Measurements from ENCODE around the gene FAM13A.

Gene FAM13A

GRCh38 chr4:88745175-88745574 is 311.8 kb downstream of the FAM13A start:
- Histone ChIP-seq H3K9me3 (ENCODE audit: control insufficient read depth, insufficient read depth, low read depth, low read length) (no peaks in the 10 kb centered on the region), H3K4me1 (ENCODE audit: control insufficient read depth, insufficient read depth, low read length) (no peaks in the 10 kb centered on the region), H3K36me3 (ENCODE audit: control insufficient read depth in 2 of 2, insufficient read depth in 1 of 2, low read length in 2 of 2) (peaks cover 0 to 48% of the 10 kb centered on the region in 2 experiments; a peak in 1 of 3 replicates), H3K27ac (ENCODE audit: extremely low read depth, low read depth, low read length) (no peak overlapping the region), H3K4me3 (ENCODE audit: low read depth, low read length) (no peak overlapping the region)
- ChIA-PET POLR2A (no interaction called here), CTCF (interaction anchor here (0.6 to 0.8 kb wide), 5 partner anchors 8 to 949 kb away, joined by 3 to 5 read pairs (median 3); no protein-coding TSS in a partner anchor)
- TF ChIP-seq OSR2 (tag by site-specific recombination; IDR thresholded peaks at IDR 0.05) (no peak), ZNF571 (tag by site-specific recombination; IDR thresholded peaks at IDR 0.05) (no peak), GLIS1 (tag by site-specific recombination; IDR thresholded peaks at IDR 0.05) (no peak), ZNF623 (tag by site-specific recombination; IDR thresholded peaks at IDR 0.05) (no peak), SCRT1 (tag by site-specific recombination; IDR thresholded peaks at IDR 0.05; ENCODE audit: borderline replicate concordance) (no peak), KLF1 (tag by site-specific recombination; IDR thresholded peaks at IDR 0.05) (no peak), ZNF596 (tag by site-specific recombination; IDR thresholded peaks at IDR 0.05) (no peak), ZSCAN5A (tag by site-specific recombination; IDR thresholded peaks at IDR 0.05) (no peak), KLF17 (tag by site-specific recombination; IDR thresholded peaks at IDR 0.05) (no peak)

GRCh38 chr4:88744609-88745008 is 312.4 kb downstream of the FAM13A start:
- POLR2A ChIA-PET: no interaction called here
- H3K36me3 ChIP-seq (ENCODE audit: control insufficient read depth in 2 of 2, insufficient read depth in 1 of 2, low read length in 2 of 2): peaks cover 0 to 45% of the 10 kb centered on the region in 2 experiments; a peak in 1 of 3 replicates
- H3K27ac ChIP-seq (ENCODE audit: extremely low read depth, low read depth, low read length): no peak overlapping the region
- H3K9me3 ChIP-seq (ENCODE audit: control insufficient read depth, insufficient read depth, low read depth, low read length): no peaks in the 10 kb centered on the region
- no peak for TF ChIP-seq WT1 (tag by site-specific recombination; IDR thresholded peaks at IDR 0.05)
- TF ChIP-seq ZNF626 (tag by site-specific recombination; IDR thresholded peaks at IDR 0.05): no peak
- TF ChIP-seq, protein P1, sequence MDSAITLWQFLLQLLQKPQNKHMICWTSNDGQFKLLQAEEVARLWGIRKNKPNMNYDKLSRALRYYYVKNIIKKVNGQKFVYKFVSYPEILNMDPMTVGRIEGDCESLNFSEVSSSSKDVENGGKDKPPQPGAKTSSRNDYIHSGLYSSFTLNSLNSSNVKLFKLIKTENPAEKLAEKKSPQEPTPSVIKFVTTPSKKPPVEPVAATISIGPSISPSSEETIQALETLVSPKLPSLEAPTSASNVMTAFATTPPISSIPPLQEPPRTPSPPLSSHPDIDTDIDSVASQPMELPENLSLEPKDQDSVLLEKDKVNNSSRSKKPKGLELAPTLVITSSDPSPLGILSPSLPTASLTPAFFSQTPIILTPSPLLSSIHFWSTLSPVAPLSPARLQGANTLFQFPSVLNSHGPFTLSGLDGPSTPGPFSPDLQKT (IDR thresholded peaks at IDR 0.05; ENCODE audit: borderline replicate concordance, low read depth, low read length): no peak
- no peak for TF ChIP-seq ZNF558 (tag by site-specific recombination; IDR thresholded peaks at IDR 0.05)
- no peak for TF ChIP-seq SALL2 (tag by site-specific recombination; IDR thresholded peaks at IDR 0.05; ENCODE audit: borderline replicate concordance)
- no peak for TF ChIP-seq ZNF785 (tag by site-specific recombination; IDR thresholded peaks at IDR 0.05)
- no peak for TF ChIP-seq ZNF501 (tag by site-specific recombination; IDR thresholded peaks at IDR 0.05)
- no peak for TF ChIP-seq ZNF157 (tag by site-specific recombination; IDR thresholded peaks at IDR 0.05)
- no peak for TF ChIP-seq BCL11B (tag by site-specific recombination; IDR thresholded peaks at IDR 0.05; ENCODE audit: low read depth)
- TF ChIP-seq SETDB1 (IDR thresholded peaks at IDR 0.05; ENCODE audit: insufficient read length, low read length): no peak
- TF ChIP-seq ZNF670 (tag by site-specific recombination; IDR thresholded peaks at IDR 0.05; ENCODE audit: low read depth): no peak
- TF ChIP-seq HOXA7 (CRISPR knock-in tag; IDR thresholded peaks at IDR 0.05; ENCODE audit: borderline replicate concordance): no peak
- no peak for TF ChIP-seq IKZF3 (tag by site-specific recombination; IDR thresholded peaks at IDR 0.05)
- no peak for TF ChIP-seq ZNF530 (tag by site-specific recombination; IDR thresholded peaks at IDR 0.05; ENCODE audit: low read depth)
- TF ChIP-seq ZNF473 (tag by site-specific recombination; IDR thresholded peaks at IDR 0.05): no peak
- no peak overlapping the region for H3K4me3 ChIP-seq (ENCODE audit: low read depth, low read length)
- CTCF ChIA-PET: no interaction called here
- H3K4me1 ChIP-seq (ENCODE audit: control insufficient read depth, insufficient read depth, low read length): no peaks in the 10 kb centered on the region
